M059J (cell line): Measurements from ENCODE around the gene CFAP298. TPM values are rescaled to one million over a fixed set of nuclear protein-coding genes. Genes with fewer than 3 reads are reported as not detected.

ENCODE experiments used
- DNase-seq: peaks from one replicate; pipeline ENCODE4 v3.0.0-alpha.2; 2012; ENCODE audit warnings: low read depth
- total RNA-seq: library from RNA; depleted of rRNA; stranded (reverse); fragments of >200 nt; shearing (Covaris generic); gene quantifications from 2 replicates; pipeline ENCODE4 v1.2.3, GENCODE V29; 2014

CFAP298 gene
- total RNA-seq, 1 experiment from 2014 or later: 75.3 TPM

DNA sequence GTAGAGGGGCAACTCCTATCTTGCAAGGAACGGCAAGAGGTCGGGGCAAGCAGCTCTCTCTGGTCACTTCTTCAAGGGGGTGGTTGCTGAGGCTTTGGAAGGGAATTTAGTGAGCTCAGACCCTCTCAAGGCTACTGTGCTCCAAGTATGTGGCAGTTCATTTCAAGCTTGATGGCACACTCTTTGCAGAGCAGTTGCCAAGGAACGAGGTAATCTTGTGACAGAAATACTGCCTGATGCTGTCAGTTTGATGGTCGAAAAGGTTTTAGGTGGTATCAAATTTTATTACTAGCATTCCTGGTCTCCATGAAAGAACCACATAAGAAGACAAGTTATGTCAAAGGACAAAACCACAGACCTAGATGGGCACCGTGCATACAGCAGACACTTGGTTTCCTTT, 13.1 kb downstream of the CFAP298 start:
- DNase-seq: peak; percentile 63

DNA sequence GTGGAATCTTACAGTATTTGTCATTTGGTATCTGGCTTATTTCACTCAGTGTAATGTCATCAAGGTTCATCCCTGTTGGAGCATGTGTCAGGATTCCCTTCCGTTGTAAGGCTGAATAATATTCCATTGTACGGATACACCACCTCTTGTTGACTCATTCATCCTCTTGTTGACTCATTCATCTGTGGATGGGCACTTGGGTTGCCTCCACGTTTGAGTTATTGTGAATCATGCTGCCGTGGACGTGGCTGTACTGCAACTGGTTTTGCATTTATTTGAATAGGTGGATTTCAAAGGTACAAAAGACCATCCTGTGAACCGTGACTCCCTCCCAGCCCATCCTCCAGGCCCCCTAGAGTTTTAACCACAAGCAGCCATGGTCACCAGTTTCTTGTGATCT, 15.0 kb downstream of the CFAP298 start:
- peak; percentile 97 for DNase-seq

DNA sequence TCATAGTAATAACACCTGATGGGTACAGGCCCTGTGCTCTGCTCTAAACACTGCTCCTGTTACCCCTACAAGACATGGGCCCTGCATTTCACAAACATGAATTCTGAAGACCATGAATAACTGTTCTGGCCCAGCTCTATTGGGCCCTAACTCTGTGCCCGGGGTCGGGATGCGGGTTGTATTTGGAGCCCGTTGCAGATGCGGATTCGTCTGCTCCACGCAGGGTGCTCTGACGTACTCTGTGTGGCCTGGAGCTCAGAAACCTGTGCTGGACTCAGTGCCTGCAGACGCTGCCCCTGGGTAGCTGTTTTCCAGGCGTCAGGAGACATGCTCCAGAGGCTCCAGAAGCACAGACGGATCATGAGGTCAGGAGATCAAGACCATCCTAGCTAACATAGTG, 16.7 kb downstream of the CFAP298 start:
- no peak for DNase-seq

DNA sequence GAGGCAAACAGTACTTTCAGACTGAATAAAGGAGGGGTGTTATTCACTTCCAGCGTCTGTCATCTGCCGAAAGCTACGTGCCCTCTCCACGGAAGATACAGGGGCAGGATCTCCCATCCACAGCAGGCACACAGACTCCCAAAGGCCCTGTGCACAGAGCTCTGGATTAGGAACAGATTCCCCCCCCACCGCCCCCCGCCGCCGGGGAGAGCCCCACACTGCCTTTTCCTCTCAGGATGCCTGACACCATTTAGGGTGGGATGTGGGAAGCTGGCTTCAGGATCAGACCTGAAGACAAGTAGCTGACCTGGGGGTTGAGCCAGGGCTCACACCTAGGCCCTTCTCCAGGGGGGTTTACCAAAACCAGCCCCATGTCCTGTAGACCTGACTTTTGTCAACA, 18.5 kb downstream of the CFAP298 start:
- DNase-seq: no peak

DNA sequence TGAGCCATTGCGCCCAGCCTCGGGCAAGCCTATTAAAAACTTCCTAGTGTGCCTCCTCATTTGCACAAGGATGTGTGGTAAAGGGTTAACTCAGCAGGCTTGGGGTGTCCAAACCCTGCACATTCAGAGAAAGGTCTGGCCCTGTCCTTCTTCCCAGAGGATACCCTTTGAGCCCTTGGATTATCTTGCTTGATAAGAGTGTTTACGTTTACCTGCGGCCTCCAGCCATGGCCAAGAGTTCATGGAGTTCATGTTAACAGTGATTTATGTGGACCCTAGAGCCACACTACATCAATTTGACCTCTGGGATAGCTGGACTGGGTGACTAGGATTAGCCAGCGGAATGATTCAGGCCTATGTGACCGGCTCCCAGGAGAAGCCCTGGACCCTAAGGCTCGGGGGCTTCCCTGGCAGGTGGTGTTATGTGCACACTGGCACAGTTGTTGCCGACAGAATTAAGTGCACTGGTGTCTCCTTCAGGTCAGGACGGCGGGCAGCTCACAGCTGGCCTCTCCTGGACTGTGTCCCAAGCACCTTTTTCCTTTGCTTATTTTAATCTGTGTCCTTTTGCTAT, 19.2 kb downstream of the CFAP298 start:
- no peak for DNase-seq

DNA sequence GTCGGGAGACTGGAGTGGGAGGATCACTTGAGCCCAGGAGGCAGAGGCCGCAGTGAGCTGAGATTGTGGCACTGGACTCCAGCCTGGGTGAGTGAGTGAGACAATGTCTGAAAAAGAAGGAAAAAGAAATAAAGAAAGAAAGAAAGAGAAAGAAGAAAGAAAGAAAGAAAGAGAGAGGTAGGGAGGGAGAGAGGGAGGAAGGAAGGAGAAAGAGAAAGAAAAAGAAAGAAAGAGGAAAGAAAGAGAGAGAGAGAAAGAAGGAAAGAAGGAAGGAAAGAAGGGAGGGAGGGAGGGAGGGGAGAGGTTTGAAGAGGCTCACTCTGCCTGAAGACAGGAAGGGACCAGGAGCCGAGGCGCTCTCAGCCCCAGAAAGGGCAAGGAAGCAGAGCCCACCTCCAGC, 22.0 kb downstream of the CFAP298 start:
- DNase-seq: no peak

DNA sequence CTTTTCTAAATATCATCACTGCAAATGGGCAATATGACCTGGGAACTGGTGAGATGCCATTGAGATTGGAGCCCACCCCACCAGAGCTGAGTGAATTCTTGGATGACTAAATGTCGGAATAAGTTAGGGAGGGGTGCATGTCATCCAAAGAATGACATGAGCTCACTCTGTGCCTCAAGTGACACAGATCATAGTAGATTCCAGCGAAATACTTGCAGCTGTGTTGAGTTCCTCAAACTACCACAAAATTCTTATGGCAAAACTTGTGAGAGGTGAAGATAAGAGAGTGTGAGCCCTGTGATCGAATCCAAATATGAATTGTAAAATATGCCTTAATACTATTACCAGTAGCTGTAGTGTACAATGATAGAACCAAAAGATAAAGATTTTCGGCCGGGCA, 24.5 kb downstream of the CFAP298 start:
- no peak for DNase-seq

DNA sequence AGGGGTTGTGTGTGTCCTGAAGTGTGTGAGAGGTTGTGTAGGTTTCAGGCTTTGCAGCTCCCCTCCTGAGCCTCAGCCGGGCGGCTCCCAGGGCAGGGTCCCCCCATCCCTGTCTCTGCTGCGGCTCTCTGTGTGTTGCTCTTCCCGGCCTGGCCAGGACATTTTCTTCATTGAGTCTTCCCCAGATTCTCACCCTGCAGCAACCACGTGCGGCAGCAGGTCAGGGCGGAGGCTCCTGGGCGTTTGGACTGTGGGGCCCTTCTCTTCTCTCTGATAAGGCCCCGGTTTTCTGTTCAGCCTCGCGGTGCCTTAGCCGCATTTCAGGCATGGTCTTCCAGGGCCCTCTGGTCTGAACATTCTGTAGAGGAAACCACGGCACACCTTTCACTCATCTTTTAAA, 25.1 kb downstream of the CFAP298 start:
- no peak for DNase-seq

DNA sequence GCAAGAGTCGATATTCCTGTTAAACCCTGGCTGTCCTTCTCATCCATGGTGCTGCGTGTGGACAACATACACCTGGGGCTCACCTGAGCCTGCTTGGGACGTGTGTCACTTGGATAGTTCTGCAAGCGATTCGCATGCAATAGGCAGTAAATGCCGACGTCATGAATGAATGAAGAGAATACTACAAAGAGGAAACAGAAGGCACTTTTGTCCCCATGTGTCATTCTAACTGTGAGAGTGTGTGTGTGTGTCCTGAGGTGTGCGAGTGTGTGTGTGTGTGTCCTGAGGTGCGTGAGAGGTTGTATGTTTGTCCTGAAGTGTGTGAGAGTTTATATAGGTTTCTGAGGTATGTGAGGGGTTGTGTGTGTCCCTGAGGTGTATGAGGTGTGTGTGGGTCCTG, 26.2 kb downstream of the CFAP298 start:
- DNase-seq: no peak

DNA sequence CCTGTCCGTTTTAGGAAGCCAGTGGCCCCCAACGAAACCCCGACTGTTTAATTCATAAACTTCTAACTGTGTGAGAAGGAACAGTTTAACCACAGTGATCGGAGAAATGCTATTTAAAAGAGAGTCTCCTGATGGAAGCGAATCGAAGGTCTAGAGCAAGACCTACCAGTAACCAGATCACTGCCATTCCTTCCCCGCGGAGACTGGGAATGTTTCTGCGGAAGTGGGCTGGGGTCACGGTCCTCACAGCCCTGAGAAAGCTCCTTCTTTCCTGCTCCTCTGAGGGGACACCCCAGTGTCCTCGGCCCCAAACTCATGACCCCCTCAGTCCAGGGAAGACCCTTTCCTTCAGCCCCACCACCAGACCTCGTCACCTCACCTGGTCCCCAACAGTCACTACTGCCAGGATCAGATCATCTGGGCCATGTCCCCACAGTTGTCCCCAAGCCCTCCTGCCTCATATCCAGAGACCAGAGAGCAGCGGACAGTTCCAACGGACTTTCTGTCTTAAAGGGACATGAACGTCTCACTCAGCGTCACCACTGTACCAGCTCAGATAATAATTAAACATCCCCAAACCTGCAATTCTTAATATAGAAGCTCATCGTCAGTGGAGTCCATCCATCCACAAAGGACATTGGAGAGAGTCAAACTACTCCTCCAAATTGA, 27.0 kb downstream of the CFAP298 start, which contains the start of gene TCP10L:
TCP10L (minus strand) TSS at position 482 of the 669 bp plus-strand sequence. CDS start 1,219 bp downstream, outside the sequence.
- DNase-seq: no peak

DNA sequence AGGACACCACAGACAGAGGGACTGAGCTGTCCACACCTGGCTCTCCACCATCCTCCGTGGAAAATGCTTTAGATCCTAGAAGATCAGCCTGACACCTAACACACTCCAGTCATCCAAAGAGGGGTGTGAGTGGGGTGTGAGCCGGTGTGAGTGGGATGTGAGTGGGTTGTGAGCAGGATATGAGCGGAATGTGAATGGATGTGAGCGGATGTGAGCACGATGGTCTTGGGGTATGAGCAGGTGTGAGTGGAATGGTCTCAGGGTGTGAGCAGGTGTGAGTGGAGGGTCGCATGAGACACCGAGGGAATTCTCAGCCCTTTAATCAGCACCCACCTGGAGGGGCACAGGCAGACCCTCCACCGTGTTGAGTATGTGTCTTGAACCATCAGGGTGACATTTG, 27.7 kb downstream of the CFAP298 start:
- DNase-seq: no peak

DNA sequence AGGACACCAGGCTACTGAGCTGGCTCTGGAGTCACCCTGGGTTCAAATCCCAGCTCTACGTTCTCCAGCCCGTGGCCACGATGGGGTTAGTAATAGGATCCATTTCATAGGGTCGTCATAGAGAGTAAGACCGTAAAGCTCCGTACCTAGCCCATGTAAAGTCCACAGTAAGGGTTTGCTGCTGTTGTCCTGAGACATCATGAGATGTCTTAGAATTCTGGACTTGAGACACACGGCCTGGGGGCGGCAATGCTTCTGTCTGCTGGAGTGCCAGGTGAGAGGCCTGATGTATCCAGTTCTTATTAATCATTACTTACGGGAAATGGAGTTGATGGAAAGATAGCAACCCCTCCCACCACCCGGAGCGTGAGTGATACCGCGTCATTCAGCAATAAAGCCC, 30.4 kb downstream of the CFAP298 start:
- no peak for DNase-seq

DNA sequence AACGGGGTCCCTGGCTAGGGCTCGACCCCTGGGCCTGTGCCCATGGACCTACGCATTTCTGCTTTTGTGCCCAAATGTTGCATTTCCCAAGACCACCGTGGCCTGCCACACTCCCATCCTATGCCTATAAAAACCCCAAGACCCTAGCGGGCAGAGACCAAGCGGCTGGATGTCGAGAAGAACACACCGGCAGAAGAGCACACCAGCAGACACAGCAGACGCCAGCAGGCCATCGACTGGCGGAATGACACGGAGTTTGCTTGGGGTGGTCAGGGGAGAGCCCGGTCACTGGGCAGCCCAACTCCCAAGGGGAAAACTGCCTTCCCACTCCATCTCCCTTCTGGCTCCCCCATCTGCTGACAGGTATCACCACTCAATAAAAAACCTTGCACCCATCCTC, 31.2 kb downstream of the CFAP298 start:
- DNase-seq: no peak

DNA sequence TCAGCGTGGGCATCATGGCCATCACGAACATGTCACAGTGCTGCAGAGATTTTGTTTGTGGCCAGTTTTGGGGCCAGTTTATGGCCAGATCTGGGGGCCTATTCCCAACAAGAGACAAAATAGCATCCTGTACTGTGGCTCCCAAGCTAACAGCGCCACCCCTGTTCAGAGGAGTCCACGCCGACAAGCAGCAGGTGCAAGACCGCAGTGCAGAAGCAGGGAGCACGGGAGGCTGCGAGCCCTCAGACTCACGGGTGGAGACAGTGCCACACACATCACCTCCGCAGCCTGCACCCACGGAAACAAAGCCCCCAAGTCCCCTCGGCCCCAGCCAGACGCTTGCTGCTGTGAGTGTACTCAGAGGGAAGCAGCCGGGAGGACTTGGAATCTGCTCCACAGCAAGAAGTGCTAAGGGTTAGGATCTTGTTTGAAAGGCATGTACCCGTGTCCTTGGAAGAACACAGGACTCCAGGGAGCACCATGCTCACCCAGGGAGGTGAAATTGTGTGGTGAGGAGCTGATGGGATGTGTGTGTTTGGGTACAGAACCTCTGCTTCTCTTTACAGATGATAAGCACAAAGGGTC, 34.0 kb downstream of the CFAP298 start:
- peak; percentile 24 for DNase-seq

DNA sequence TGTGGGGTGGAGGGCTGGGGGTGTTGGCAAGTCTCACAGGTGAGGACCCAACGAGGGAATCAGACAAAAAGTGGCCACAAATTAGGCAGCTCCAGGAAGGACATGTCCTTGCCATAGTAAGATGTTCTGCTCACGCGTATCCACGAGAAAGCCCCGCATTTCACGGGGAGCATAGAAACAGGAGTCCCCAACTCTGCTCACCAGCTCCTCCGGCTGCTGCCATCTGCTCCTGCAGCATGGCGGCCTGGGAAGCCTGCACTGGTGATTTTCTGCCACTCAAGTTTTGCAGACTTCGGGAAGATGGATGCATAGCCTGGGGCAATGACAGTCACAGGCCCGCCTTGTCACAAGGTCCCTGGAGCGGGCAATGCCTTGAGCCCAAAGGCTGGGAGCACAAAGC, 36.2 kb downstream of the CFAP298 start:
- no peak for DNase-seq

DNA sequence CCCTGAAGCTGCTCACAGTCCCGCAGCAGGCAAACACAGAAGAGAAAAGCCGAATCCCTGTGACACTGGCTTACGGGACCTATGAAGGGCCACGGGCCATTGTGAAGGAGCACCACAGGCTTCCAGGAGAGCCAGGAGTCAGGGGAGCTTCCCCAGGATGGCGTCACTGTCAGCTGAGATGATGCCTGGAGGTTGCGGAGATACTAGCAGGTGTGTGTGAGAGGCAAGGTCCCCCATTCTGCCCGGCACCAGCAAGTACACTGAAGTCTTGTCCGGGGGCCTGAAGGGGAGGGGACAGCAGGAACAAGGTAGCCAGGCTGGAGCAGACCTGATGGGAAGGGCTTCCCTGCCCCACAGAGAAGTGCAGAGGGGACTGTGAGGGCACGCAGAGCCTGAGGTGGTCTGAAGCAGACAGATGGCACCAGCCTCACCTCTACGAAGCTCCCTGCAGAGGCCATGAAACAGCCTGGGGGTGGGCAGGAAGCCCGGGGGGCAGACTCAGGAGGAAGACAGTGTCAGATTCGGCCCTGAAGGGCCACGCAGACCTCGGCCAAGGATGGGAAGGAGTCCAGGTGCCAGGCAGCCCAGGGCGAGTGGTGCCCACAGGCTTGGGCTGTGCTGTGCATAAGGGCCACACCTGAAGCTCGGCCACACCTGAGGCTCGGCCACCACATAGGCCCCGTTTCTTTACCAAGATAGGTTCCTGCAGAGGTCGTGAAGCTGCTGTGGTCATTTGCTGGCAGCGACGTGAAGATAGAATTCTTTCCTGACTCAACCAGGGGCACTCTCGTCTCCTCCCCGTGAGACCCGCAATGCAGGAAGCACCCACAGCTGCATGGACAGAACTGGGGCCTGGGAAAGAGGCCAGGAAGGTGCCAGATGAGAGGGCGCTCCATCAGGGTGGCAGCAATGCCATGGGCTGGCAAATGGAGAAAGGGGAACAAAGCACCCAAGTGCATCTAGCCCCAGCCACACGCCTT, 36.9 kb downstream of the CFAP298 start:
- DNase-seq: no peak

DNA sequence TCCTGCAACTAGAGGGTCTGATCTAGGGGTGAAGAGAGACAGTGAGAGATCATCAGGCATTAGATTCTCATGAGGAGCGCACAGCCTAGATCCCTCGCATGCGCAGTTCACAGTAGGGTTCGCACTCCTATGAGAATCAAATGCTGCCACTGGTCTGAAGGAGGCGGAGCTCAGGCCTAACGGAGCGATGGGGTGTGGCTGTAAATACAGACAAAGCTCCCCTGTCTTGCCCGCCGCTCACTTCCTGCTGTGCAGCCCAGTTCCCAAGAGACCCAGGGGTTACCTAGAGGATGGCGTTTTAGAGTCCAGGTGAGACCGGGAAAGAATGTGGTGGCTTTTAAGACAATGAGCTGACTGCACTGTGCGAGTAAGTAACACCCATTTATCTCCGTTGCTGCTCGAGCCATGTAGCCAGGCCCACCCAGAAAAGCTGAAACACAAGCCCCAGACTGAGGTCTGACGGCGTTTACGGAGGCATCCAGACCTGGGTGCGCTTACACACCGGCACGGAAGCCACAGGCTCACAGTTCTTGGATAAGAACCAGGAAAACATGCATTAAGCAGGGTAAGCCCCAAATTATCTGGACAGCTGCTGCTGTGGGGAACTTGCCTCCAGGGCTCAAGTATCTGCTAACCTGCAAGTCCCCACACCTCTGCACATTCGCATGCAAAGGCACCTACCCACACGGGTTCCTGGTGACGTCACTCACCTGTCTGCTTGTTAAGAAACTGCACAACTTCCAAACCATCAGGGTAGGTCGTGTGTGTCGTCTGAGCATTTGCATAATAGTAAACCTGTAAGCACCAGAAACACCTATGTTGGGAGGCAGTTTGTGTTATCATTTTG, 39.4 kb downstream of the CFAP298 start:
- DNase-seq: no peak

DNA sequence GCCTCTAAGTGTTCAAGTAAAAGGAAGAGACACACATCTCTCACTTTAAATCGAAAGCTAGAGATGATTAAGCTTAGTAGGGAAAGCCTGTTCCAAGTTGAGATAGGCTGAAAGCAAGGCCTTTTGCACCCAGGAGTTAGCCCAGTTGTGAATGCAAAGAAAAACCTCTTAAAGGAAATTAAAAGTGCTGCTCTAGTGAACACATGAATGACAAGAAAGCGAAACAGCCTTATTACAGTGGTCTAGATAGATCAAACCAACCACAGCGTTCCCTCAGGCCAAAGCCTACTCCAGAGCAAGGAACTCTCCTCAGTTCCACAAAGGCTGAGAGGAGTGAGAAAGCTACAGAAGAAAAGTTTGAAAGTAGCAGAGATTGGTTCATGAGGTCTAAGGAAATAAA, 41.7 kb downstream of the CFAP298 start:
- DNase-seq: no peak

DNA sequence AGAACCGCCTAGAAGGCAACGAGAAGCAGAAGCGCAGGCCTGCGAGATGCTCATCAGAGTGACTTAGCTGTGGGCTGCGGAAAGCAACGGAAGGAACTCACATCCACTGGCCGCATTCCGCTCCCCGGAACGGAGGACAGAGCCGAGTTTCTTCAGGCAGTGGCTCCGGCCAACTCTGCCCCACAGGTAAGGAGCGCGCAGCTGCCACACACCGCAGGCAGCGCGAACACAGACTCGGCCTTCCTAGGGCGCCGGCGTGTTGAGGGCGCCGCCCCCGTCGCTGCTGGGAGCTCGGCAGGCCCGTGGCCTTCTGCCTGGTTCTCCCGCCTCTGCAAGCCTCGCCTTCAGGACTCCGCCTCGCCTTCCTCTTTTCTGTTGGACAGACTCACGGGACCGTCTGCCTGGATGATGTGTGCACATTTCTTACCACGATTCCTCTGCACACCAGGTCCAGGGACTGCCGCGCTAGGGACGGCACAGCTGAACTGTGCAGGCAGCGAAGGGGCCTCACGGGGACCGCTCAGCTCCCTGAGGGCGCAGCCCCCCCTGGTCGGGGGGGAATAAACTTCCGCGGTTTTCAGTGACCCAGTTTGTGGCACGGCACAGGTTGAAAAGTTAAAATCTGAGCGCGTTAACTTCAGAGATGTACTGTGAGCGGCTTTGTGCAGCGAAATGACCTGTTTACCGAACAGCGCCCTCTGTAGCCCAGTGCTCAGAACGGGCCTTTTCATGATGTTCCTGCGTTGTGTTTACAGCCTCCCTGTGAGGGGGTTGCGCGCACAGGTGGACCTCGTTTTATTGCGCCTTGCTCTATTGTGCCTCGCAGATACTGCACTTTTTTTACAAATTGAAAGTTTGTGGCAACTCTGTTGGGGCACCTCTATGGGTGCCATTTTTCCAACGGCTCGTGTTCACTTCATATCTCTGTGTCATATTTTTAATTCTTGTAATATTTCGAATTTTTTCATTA, 42.6 kb downstream of the CFAP298 start:
- peak; percentile 89 for DNase-seq

DNA sequence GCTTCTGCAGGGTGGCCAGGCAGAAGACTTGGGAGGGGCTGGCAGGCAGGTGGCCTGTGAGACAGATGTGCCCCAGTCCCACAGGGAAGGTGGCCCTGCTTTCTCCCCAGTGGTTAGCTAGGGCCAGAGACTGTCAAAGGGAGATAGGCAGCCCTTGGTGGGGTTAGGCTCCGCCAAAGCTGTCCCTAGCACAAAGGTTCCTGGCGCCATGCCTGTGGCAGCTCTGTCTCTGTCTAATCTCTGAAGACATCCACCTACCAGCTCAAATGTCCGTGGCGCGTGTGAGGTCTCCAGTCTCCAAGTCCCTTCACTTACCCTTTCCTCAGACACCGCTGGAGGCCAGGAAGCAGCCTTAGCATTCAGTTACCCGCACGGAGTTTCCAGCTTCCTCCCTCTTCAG, 44.6 kb downstream of the CFAP298 start:
- no peak for DNase-seq
